Tibial nerve (tissue), 3 donors: ENCODE measurements around the gene PSMD8.

Experiments
- POLR2A ChIP-seq, 2 donors: fragments of 450-650 bp; IDR thresholded peaks; one replicate each; pipeline ENCODE4 v1.6.1; 2017; ENCODE audit warnings: antibody characterized with exemption in 2 of 2, mild to moderate bottlenecking in 2 of 2, moderate library complexity in 2 of 2
- TF ChIP-seq, protein P1 (sequence below), 5 experiments: fragments of 200-600 bp in 3 of 5; fragments of 450-650 bp in 2 of 5; sonication (generic) in 3 of 5; IDR thresholded peaks; one replicate each; pipeline ENCODE4 v1.5.1; 2016 to 2019; ENCODE audit warnings: antibody characterized with exemption in 5 of 5, mild to moderate bottlenecking in 3 of 5, moderate library complexity in 2 of 5

DNA sequence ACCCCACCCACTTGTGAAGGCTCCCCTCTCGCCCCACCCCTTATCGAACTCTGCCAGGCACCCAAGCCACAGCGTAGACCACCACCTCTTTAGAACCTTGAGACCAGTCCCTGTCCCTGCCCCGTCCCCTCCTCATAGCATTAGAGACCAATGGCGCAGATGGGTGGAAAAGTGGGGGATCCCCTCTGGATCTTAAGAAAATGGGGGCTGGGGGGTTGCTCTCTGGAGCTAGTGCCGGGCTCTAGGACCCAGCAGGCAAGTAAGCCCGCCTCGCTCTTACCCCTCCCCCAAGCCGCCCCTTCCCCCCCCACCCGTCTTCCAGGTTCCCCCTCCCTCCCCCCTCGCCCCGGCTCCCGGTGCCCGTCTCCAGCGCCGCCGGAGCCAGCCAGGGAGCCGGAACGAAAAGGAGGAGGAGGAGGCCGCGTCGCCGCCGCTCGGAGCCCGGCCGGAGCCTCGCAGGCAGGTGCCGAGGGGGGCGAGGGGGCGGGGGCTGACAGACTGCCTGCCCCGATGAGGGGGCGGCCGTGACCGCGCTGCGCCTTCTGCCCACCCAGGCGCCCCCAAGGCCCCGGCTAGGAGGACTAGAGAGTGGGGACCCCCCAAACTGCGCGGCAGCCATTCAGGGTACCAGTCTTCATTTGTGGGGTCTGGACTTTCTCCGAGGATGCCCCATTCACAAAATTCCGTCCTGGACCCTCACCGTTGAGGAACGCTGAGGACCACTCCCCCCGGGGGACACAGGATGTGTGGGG, 14.2 kb downstream of the PSMD8 start, which contains the start of gene SPRED3:
- TF ChIP-seq, protein P1, sequence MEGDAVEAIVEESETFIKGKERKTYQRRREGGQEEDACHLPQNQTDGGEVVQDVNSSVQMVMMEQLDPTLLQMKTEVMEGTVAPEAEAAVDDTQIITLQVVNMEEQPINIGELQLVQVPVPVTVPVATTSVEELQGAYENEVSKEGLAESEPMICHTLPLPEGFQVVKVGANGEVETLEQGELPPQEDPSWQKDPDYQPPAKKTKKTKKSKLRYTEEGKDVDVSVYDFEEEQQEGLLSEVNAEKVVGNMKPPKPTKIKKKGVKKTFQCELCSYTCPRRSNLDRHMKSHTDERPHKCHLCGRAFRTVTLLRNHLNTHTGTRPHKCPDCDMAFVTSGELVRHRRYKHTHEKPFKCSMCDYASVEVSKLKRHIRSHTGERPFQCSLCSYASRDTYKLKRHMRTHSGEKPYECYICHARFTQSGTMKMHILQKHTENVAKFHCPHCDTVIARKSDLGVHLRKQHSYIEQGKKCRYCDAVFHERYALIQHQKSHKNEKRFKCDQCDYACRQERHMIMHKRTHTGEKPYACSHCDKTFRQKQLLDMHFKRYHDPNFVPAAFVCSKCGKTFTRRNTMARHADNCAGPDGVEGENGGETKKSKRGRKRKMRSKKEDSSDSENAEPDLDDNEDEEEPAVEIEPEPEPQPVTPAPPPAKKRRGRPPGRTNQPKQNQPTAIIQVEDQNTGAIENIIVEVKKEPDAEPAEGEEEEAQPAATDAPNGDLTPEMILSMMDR (IDR thresholded peaks at IDR 0.05) = no peak
- no peak for TF ChIP-seq POLR2A (IDR thresholded peaks at IDR 0.05)
